HL-60/S4 treated with phorbol 12-myristate 13-acetate at 8.2 ng/mL for 4 days and 3 days (cell line): ENCODE measurements around the gene PLA2R1.

Source experiments
- in situ Hi-C: fragments of 300-500 bp; cut with MboI; formaldehyde crosslinking; loops from 2 replicates; pipeline ENCODE4 v1.15.0; 2022; ENCODE audit warnings: low sequenced_read_pairs

PLA2R1 gene

GRCh38 chr2:159939946-159940345 is 122.5 kb downstream of the PLA2R1 start:
- in situ Hi-C loops = no loop called here

GRCh38 chr2:159938395-159938794 is 124.0 kb downstream of the PLA2R1 start:
- in situ Hi-C loops = no loop called here

- in situ Hi-C loops = no loop called here
These were observed 125.9 kb downstream of the PLA2R1 start for GRCh38 chr2:159936471-159936870.

GRCh38 chr2:159933727-159934049 is 128.7 kb downstream of the PLA2R1 start:
- in situ Hi-C loops = no loop called here

GRCh38 chr2:159933040-159933726 is 129.2 kb downstream of the PLA2R1 start:
- in situ Hi-C loops = no loop called here

- in situ Hi-C loops = no loop called here
These were observed 135.7 kb downstream of the PLA2R1 start for GRCh38 chr2:159926695-159927094.

- in situ Hi-C loops = no loop called here
These were observed 136.4 kb downstream of the PLA2R1 start for GRCh38 chr2:159925975-159926374.

GRCh38 chr2:159922563-159922962 is 139.9 kb downstream of the PLA2R1 start:
- in situ Hi-C loops = no loop called here

GRCh38 chr2:159921752-159922404 is 140.5 kb downstream of the PLA2R1 start:
- in situ Hi-C loops = no loop called here

- in situ Hi-C loops = no loop called here
These were observed 145.9 kb downstream of the PLA2R1 start for GRCh38 chr2:159916511-159916910.

GRCh38 chr2:159913900-159914299 is 148.5 kb downstream of the PLA2R1 start:
- in situ Hi-C loops = no loop called here

- in situ Hi-C loops = no loop called here
These were observed 149.8 kb downstream of the PLA2R1 start for GRCh38 chr2:159912580-159912979.

GRCh38 chr2:159910951-159911350 is 151.5 kb downstream of the PLA2R1 start:
- in situ Hi-C loops = no loop called here

GRCh38 chr2:159908623-159909022 is 153.8 kb downstream of the PLA2R1 start:
- in situ Hi-C loops = no loop called here

- in situ Hi-C loops = no loop called here
These were observed 154.5 kb downstream of the PLA2R1 start for GRCh38 chr2:159907909-159908308.

GRCh38 chr2:159905926-159906714 is 156.3 kb downstream of the PLA2R1 start:
- in situ Hi-C loops = no loop called here

- in situ Hi-C loops = no loop called here
These were observed 157.5 kb downstream of the PLA2R1 start for GRCh38 chr2:159904959-159905305.

GRCh38 chr2:159904127-159904958 is 158.1 kb downstream of the PLA2R1 start, which contains the start of gene LY75:
Gene LY75, minus strand, starts transcription at chr2:159904756.
- in situ Hi-C loops = no loop called here

GRCh38 chr2:159903443-159904126 is 158.8 kb downstream of the PLA2R1 start:
- in situ Hi-C loops = no loop called here

GRCh38 chr2:159902722-159903121 is 159.7 kb downstream of the PLA2R1 start:
- in situ Hi-C loops = no loop called here

GRCh38 chr2:159900343-159900742 is 162.1 kb downstream of the PLA2R1 start:
- in situ Hi-C loops = no loop called here
